Measurements from ENCODE around the gene SOX6. TPM values are rescaled to one million over a fixed set of nuclear protein-coding genes. Genes with fewer than 3 reads are reported as not detected.

Gene SOX6
- total RNA-seq, 4 donors from 2014 or later, result 25.3 to 42.3 (median 37.4) TPM

- in situ Hi-C loops (cut with MboI; ENCODE audit: low sequenced_read_pairs in 4 of 4), result no loop called here
- TF ChIP-seq, protein P1, sequence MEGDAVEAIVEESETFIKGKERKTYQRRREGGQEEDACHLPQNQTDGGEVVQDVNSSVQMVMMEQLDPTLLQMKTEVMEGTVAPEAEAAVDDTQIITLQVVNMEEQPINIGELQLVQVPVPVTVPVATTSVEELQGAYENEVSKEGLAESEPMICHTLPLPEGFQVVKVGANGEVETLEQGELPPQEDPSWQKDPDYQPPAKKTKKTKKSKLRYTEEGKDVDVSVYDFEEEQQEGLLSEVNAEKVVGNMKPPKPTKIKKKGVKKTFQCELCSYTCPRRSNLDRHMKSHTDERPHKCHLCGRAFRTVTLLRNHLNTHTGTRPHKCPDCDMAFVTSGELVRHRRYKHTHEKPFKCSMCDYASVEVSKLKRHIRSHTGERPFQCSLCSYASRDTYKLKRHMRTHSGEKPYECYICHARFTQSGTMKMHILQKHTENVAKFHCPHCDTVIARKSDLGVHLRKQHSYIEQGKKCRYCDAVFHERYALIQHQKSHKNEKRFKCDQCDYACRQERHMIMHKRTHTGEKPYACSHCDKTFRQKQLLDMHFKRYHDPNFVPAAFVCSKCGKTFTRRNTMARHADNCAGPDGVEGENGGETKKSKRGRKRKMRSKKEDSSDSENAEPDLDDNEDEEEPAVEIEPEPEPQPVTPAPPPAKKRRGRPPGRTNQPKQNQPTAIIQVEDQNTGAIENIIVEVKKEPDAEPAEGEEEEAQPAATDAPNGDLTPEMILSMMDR (IDR thresholded peaks at IDR 0.05 in 4 of 5, conservative IDR thresholded peaks at IDR 0.05 in 1 of 5), result no peak
- no peak for TF ChIP-seq POLR2A (IDR thresholded peaks at IDR 0.05)
- DNase-seq, result no peak
- H3K27ac ChIP-seq, result no peak overlapping the region
- peaks cover 0 to 21% of the 10 kb centered on the region in 2 donors for H3K36me3 ChIP-seq
- no peaks in the 10 kb centered on the region for H3K9me3 ChIP-seq
- no peaks in the 10 kb centered on the region for H3K27me3 ChIP-seq
- H3K4me3 ChIP-seq, result no peak overlapping the region
- intact Hi-C loops (cut with DNase I; ENCODE audit: low total_unique reads), result no loop called here
- H3K4me1 ChIP-seq, result no peaks in the 10 kb centered on the region
- no peak for ATAC-seq
Measured at GRCh38 chr11:16049611-16050010, 306.7 kb downstream of the SOX6 start.

DNA sequence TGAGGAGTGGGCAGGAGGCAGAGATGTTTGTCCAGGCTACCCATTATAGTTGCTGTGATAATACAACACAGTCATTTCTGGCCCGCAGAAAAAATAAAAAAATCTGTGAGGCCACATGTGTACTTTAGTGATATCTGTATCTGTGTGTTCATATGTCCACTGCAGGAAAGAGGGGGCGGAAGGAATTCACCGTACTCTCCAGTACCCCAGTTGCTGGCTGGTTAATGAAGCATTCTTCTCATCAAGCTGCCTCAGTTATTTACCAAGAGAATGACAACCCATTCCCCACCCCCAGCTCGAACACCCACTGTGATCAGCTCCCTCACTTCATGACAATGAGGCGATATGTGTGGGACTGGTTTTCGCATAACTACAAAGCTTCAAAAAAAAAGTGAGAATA, 309.3 kb downstream of the SOX6 start:
- in situ Hi-C loops (cut with MboI; ENCODE audit: low sequenced_read_pairs in 4 of 4) (no loop called here), intact Hi-C loops (cut with DNase I; ENCODE audit: low total_unique reads) (no loop called here)
- H3K27me3 ChIP-seq, result no peaks in the 10 kb centered on the region
- no peak overlapping the region for H3K4me3 ChIP-seq
- H3K9me3 ChIP-seq, result no peaks in the 10 kb centered on the region
- TF ChIP-seq, protein P1 (IDR thresholded peaks at IDR 0.05 in 4 of 5, conservative IDR thresholded peaks at IDR 0.05 in 1 of 5), result no peak
- TF ChIP-seq POLR2A (IDR thresholded peaks at IDR 0.05), result no peak
- ATAC-seq (no peak), DNase-seq (no peak)
- peaks cover 0 to 21% of the 10 kb centered on the region in 2 donors for H3K36me3 ChIP-seq
- H3K27ac ChIP-seq, result no peak overlapping the region
- H3K4me1 ChIP-seq, result no peaks in the 10 kb centered on the region

DNA sequence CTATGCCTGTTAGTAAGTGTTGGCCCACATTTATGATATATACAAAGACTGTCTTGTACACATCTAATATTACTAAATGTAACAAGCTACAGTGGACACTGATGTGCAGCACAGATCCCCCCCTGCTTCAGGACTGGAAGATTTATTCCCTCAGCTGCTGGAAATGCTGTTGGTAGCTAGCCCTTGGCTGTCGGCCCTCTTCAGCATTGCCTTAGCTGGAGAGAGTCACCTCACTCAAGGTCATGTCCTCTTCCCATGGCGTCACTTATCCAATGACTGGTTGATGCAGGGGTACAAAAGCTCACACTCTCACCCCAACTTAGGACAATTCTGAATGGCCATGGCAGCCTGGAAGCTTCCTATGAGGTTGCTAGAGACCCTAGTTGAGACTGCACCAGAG, 312.7 kb downstream of the SOX6 start:
- Histone ChIP-seq H3K27me3 (no peaks in the 10 kb centered on the region), H3K4me3 (no peak overlapping the region), H3K27ac (no peak overlapping the region), H3K9me3 (no peaks in the 10 kb centered on the region), H3K36me3 (peaks cover 0 to 17% of the 10 kb centered on the region in 2 donors), H3K4me1 (no peaks in the 10 kb centered on the region)
- intact Hi-C loops (cut with DNase I; ENCODE audit: low total_unique reads) (no loop called here), in situ Hi-C loops (cut with MboI; ENCODE audit: low sequenced_read_pairs in 4 of 4) (no loop called here)
- TF ChIP-seq POLR2A (IDR thresholded peaks at IDR 0.05), result no peak
- TF ChIP-seq, protein P1 (IDR thresholded peaks at IDR 0.05 in 4 of 5, conservative IDR thresholded peaks at IDR 0.05 in 1 of 5), result no peak
- DNase-seq (no peak), ATAC-seq (peak in 1 of 2 donors; percentile 53)

- DNase-seq (no peak), ATAC-seq (no peak)
- Histone ChIP-seq H3K4me1 (no peaks in the 10 kb centered on the region), H3K36me3 (peaks cover 0 to 5% of the 10 kb centered on the region in 2 donors), H3K27ac (no peak overlapping the region), H3K4me3 (no peak overlapping the region), H3K9me3 (no peaks in the 10 kb centered on the region), H3K27me3 (no peaks in the 10 kb centered on the region)
- intact Hi-C loops (cut with DNase I; ENCODE audit: low total_unique reads) (no loop called here), in situ Hi-C loops (cut with MboI; ENCODE audit: low sequenced_read_pairs in 4 of 4) (no loop called here)
- TF ChIP-seq POLR2A (IDR thresholded peaks at IDR 0.05), result no peak
- TF ChIP-seq, protein P1 (IDR thresholded peaks at IDR 0.05 in 4 of 5, conservative IDR thresholded peaks at IDR 0.05 in 1 of 5), result no peak
Measured at GRCh38 chr11:16041207-16041606, 315.1 kb downstream of the SOX6 start.

DNA sequence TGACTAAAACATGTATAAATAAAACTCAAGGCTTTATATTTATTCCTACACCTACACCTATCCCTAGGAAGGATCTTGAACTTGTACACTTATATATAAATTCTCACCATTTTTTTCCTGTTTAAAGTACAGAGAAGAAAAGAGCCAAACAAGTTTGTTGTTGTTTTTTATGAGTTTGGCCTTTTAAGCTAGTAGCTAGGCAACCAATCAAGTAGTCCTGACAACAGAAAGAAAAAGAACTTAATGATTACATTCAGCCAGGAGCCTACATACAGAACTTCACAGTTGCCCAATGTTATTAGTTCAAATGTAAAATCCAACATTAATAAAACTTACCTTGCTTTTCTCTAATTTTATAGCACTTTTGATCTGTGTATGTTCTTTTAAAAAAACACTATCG, 316.2 kb downstream of the SOX6 start:
- Histone ChIP-seq H3K27me3 (no peaks in the 10 kb centered on the region), H3K4me3 (no peak overlapping the region), H3K27ac (no peak overlapping the region), H3K9me3 (no peaks in the 10 kb centered on the region), H3K4me1 (no peaks in the 10 kb centered on the region), H3K36me3 (no peaks in the 10 kb centered on the region)
- ATAC-seq, result no peak
- intact Hi-C loops (cut with DNase I; ENCODE audit: low total_unique reads), result no loop called here
- no peak for DNase-seq
- TF ChIP-seq POLR2A (IDR thresholded peaks at IDR 0.05), result no peak
- TF ChIP-seq, protein P1 (IDR thresholded peaks at IDR 0.05 in 4 of 5, conservative IDR thresholded peaks at IDR 0.05 in 1 of 5), result no peak
- in situ Hi-C loops (cut with MboI; ENCODE audit: low sequenced_read_pairs in 4 of 4), result no loop called here
